ENCODE data around the gene ANTXRL.
"Not testable (repeated sequence)": the region's sequence is repeated elsewhere in the genome, so short reads cannot be mapped to it uniquely, and the experiment has no call there.

The ANTXRL gene

DNA sequence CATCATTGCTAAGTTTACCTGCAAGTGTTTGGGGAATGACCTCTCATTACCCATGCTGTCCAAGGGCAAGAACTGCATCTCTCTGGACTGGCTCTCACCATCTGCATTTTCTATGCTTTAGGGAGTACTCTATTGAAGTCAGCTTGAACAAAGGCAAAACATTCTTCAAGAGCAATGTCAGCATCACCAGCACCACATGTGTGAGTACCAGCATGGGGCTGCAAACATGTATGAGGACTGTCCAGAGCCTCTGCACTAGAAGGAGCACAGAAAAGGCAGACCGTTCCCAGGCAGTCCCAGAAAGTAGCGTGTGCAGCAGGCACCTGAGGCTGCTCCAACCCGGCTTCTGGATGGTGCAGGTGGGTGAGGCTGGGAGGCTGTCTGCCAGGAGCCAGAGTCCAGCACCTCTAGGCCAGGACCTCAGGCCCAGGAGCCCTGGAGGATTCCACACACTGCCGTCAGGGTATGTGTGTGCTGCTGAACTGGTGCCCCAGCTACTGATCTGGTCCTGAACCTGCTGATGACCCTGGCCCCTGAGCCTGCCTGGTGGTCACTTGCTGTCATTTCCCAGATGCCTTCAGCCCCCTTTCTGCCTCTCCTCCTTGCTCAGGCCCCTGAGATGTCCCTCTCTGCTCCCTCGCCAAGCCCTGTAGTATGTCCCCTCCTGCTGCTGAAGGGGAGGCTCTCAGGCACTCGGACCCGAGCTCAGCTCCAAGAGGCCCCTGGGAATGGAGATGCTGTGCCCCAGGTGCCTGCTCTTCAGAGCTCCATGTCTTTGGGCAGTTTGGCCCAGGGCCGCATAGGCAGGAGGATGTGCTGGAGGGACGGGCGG is 20.7 kb downstream of the ANTXRL start:
- DNase-seq (ENCODE audit: low spot score) = no peak

DNA sequence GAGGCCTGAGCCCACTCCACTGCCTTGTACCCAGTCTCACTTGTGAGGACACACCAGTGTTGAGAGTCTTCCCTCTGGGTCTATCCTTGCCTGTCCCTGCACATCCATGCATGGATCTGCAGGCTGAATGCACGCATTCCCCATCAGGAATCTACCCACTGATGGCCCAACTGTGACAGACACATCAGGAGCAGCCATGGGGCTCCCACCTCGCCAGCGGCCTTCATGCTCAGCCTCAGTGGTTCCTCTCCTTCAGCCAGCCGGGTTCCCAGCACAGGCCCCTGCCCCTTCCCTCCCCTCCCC is 21.3 kb downstream of the ANTXRL start:
- no peak for DNase-seq (ENCODE audit: low spot score)

GRCh38 chr10:46308666-46309450 is 22.1 kb downstream of the ANTXRL start:
- no peak for DNase-seq (ENCODE audit: low spot score)

GRCh38 chr10:46309511-46310142 is 22.8 kb downstream of the ANTXRL start:
- DNase-seq (ENCODE audit: low spot score) = no peak

- no peak for DNase-seq (ENCODE audit: low spot score)
These were observed 23.3 kb downstream of the ANTXRL start for GRCh38 chr10:46310143-46310514.

DNA sequence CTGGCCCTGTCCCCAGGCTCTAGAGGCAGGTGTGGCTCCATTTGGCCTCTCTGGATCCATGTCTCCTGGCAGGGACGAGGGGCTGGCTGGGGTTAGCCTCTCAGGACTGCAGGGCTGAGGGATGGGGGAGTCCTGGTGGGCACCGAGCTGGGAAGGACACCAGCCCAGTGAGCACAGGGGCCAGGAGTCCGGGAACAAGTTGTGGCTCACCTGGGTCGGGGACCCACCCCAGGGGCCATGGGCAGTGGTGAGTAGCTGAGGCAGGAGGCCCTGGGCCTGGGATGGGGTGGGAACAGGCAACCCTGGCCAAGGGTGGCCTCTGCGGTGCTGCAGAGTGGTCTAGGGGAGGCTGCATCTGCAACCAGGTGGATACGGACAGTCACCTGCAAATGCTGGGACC is 24.1 kb downstream of the ANTXRL start:
- DNase-seq (ENCODE audit: low spot score) = no peak

DNA sequence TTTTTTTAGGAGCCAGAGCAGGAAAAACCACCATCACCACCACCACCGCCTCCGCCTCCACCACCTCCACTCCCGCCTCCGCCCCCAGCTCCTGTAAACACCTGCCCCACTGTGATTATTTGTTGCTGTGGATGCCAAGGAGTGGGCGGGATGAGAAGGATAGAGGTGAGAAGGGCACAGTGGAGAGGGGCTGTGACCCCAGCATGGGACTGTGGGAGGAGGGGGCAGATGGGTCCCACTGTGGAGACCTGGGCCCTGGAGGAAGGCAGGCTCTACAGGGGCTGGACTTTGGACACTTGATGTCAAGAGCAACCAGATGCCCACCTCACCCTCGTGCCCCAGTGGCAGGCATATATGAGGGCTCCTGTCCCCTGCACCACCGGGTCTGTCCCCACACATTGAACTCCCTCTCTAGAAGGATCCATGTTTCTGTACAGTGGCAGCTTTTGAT is 24.7 kb downstream of the ANTXRL start:
- DNase-seq (ENCODE audit: low spot score) = no peak

GRCh38 chr10:46311961-46312431 is 25.2 kb downstream of the ANTXRL start:
- DNase-seq (ENCODE audit: low spot score) = not testable (repeated sequence)

GRCh38 chr10:46312953-46313352 is 26.2 kb downstream of the ANTXRL start:
- no peak for DNase-seq (ENCODE audit: low spot score)

- no peak for DNase-seq (ENCODE audit: low spot score)
These were observed 27.3 kb downstream of the ANTXRL start for GRCh38 chr10:46314071-46314470.

- DNase-seq (ENCODE audit: low spot score) = not testable (repeated sequence)
These were observed 28.5 kb downstream of the ANTXRL start for GRCh38 chr10:46315071-46315860.

- DNase-seq (ENCODE audit: low spot score) = no peak
These were observed 30.6 kb downstream of the ANTXRL start for GRCh38 chr10:46317370-46317769.

GRCh38 chr10:46317889-46318288 is 31.1 kb downstream of the ANTXRL start:
- no peak for DNase-seq (ENCODE audit: low spot score)

- DNase-seq (ENCODE audit: low spot score) = no peak
These were observed 32.0 kb downstream of the ANTXRL start for GRCh38 chr10:46318799-46319198.

- DNase-seq (ENCODE audit: low spot score) = no peak
These were observed 32.6 kb downstream of the ANTXRL start for GRCh38 chr10:46319389-46319788.

GRCh38 chr10:46321770-46322169 is 35.0 kb downstream of the ANTXRL start:
- DNase-seq (ENCODE audit: low spot score) = no peak

GRCh38 chr10:46323176-46323575 is 36.4 kb downstream of the ANTXRL start:
- no peak for DNase-seq (ENCODE audit: low spot score)

GRCh38 chr10:46325021-46325420 is 38.2 kb downstream of the ANTXRL start:
- no peak for DNase-seq (ENCODE audit: low spot score)

- no peak for DNase-seq (ENCODE audit: low spot score)
These were observed 39.3 kb downstream of the ANTXRL start for GRCh38 chr10:46326066-46326465.

DNA sequence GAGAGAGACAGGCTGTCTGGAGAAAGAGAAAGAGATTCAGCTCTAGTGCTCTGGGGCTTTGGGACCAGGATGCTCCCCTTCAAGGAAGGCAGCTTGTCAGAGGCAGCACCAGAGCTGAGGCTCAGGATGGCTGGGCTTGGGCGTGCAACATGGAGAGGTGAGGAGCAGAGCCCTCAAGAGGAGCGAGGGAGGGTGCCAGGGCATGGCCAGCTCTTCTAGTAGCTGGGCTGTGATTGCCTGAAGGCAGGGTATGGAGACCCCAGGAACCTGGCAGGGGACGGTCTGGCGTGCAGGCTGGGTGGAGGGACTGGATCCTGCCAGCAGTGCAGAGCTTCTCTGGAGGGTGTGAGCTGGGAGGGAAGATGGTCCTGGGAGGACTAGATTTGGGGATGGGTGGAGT is 40.2 kb downstream of the ANTXRL start:
- no peak for DNase-seq (ENCODE audit: low spot score)

- DNase-seq (ENCODE audit: low spot score) = no peak
These were observed 40.9 kb downstream of the ANTXRL start for GRCh38 chr10:46327685-46328084.
